CD4-positive, alpha-beta T cell treated with Interferon gamma for 1 hour (primary cell): ENCODE data around the gene GPC3.
"Not testable (repeated sequence)": the region's sequence is repeated elsewhere in the genome, so short reads cannot be mapped to it uniquely, and the experiment has no call there.

Experiments
- DNase-seq: peaks from one replicate; pipeline ENCODE4 v3.0.0-alpha.2; 2020

GPC3 gene

DNA sequence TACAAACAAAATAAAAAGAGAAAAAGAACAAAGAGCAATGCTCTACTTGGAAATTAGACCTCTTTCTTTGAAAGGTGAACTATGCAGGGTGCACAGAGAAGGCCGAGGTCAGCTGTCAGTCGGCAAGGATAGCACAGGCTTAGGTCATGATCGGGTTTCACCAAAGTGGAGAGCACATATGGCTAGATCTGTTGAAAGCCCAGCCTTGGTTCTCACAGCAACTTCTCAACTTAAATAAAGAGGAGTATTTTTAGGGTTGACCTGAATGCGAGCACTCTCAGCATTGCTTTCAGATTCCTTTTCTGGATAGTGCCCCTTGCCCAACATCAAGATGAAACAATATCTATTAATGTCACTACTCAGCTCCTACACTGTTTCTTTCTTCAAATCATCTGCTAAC, 447.2 kb downstream of the GPC3 start:
- DNase-seq = no peak

DNA sequence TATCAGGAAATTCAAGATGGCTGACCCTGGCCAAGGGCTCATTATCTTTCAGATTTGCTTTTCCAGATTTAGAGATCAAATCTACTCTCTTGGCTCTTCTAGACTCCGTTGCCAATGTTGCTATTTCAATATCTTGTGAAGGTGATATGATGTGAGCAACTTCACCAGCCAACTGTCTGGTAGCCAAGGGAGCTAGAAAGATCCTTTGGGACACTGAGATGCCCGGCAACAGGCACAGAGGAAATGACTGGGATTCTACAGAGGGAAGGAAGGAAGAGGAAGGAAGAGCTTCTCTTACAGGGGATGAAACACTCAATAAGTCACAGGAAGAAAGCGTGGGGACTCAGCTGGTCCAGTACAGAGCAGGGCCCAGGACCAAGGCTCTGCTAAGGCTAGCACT, 448.3 kb downstream of the GPC3 start:
- DNase-seq = no peak

DNA sequence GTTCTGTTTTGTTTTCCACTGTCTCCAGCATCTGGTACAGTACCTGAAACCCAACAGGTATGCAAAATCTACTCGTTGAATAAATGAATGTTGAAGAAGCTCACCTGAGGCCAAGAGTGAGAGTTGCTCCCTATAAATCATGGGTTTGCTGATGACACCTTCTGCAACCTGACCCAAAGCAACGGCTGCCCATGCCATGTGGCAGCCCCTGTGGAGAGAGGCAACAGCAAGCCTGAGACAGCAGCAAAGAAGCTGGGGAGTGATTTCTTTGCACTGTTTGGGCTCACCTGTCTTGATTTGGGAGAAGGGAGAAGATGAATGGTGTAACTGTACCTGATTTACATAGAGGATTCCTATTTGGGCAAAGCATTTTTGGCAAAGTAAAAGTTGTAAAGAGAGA, 450.3 kb downstream of the GPC3 start:
- no peak for DNase-seq

DNA sequence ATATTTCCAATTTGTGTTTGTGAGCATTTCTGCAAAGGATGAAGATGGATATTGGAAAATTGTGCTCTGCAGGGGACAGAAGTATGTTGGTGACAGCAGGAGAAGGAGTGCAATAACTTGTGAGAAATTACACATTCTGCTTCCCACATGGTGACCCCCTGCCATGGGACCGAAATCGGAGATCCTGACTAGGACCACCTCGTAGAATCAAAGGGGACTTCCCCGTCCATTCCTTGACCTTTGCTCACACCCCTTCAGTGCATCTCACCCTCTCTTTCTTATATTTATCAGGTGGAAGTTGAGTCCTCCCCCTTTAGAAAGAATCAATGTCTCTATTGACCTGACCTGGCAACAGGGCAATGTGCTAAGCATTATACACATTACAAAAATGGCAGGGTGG, 451.2 kb downstream of the GPC3 start:
- no peak for DNase-seq

DNA sequence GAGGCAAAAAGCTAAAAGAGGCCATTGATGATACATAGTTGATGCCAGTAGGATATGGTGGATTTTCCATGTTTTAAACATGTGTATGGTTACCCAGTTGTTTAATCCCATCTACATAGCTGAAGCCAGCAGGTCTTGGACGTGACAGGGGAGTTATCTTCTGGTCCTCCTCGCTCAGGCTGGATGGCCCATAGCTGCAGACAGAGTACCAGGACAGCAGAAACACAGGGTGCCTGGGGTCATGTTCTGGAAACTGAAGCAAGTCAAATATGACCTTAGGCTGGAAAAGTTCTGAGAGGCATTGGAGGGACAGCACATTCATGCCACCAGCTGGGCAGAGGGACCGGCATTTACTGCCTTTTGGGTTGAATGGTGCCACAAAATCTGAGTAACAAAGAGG, 452.1 kb downstream of the GPC3 start:
- DNase-seq = no peak

DNA sequence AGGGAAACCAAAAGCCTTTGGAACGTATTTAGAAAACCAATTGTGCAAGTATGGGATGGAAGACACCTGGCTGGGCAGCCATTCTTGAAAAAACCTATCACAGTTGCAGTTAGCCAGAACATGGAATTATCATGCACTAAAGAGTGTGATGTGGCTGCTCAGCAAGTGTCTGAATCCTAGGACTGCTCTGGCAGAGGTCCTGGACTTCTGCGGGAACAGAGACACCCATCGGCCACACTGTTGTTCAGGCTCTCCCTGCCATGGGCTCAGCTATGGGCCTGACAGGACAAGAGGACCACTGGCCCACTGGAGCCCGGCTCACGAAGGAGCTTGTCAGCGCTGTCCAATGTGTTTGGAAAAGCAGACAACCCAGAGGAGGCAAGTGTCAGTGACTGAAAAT, 454.4 kb downstream of the GPC3 start:
- no peak for DNase-seq

DNA sequence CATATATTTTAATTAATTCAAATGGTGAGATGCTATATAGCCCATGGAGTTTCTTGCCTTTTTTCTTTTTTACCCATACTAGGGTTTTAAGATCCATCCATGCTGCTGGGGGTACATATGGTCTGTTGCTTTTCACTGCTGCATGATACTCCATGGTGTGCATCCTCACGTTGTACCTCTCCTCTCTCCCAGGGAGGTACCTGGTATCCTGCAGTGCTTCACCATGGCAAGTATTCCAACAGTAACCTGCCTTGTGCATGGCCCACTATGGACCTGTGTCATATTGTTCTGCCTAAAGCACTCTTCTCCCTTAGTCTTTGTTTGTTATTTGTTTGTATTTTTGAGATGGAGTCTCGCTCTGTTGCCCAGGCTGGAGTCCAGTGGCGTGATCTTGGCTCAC, 455.8 kb downstream of the GPC3 start:
- DNase-seq = no peak

DNA sequence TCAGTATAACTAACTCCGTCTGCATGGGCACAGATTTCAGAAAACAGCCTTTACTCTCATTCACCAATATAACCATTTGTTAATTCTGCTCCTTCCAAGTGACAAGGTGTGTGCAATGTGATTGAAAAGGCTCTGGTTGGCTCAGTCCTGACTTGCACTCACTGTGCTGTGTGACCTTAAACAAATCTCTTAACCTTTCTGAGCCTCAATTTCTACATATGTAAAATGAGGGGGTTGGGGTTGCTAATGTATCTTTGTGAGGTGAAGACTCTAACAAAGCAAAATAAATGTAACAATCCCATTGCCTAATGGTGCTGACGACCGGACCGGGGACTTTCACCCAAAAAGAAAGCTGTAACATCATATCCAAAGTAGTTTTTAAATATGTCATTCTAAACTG, 457.6 kb downstream of the GPC3 start:
- no peak for DNase-seq

DNA sequence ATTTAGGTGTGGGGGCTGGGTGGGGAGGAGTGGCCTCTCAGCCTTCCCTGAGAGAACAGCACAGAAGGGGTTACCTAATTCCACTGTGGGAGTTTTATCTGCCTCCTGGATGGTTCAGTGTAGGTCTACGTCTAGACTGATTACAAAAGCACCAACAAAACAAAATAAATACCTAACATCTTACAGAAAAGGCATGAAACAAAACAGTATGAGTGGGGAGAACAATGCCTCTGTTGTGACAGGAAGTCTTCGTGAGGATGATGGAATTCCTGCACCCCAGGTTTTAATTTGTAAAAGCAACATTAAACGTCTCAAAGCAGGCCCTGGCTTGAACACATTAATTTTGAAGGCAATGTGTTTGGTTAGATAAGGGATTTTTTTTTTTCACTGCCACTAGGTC, 458.0 kb downstream of the GPC3 start:
- no peak for DNase-seq

DNA sequence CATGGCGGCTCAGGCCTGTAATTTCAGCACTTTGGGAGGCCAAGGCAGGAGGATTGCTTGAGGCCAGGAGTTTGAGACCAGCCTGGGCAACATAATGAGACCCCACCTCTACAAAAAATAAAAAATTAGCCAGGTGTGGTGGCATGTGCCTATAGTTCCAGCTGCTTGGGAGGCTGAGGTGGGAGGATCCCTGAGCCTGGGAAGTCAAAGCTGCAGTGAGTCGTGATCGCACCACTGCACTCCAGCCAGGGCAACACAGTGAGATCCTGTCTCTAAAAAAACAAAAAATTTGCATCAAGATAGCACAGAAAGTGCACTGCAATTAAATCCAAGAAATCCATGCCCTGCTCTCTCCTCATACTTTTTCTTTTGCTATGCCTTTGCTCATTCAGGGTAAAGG, 458.6 kb downstream of the GPC3 start:
- DNase-seq = not testable (repeated sequence)

DNA sequence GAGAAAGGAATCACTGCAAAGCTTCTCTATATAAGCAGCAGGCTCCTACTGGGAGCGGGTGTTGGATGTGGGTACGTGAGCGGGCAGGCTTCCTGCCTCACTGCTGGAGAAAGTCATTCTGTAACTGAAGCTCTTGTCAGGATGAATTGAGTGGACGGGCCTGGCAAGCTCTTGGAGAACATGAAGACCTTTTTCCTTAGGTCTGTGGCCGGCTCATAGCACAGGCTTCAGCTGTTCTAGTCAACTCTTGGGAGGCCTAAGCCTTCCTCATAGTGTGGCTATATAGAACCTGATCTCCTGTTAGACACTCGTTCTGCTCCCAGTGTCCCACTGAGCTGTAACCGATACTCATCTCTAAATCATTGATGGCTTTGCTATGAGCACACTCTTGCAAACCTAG, 461.9 kb downstream of the GPC3 start:
- no peak for DNase-seq

DNA sequence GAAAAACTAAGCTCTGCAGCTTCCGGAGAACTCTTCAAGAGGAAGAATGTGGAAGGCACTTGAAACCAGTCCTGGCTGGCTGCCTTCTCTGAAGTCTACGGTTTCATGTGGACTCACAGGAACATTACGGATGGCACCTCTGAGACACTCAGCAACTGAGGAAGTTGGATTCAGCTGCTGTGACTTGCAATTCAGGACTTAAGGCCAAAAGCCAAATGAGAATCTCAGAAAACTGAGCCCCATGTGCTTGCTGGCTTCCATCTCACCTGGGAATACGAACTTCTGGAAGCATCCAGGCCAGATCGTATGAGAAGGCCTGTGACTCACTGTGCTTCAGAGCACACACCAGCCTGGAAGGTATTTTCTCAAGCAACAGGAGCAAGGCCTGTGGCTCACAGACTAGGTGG, 462.3 kb downstream of the GPC3 start:
- no peak for DNase-seq

DNA sequence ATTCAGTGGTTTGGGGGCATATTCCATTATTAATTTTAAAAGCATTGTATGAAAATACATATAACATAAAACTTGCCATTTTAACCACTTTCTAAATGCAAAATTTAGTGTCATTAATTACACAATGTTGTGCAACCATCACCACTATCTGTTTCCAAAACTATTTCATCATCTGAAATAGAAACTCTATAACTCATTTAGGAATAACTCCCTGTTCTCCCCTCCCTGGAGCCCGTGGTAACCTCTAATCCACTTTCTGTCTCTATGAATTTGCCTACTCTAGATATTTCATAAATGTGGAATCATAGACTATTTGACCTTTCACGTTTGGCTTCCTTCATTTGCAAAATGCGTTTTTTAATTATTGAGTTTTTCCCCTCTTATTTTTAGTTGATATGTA, 468.7 kb downstream of the GPC3 start:
- no peak for DNase-seq

DNA sequence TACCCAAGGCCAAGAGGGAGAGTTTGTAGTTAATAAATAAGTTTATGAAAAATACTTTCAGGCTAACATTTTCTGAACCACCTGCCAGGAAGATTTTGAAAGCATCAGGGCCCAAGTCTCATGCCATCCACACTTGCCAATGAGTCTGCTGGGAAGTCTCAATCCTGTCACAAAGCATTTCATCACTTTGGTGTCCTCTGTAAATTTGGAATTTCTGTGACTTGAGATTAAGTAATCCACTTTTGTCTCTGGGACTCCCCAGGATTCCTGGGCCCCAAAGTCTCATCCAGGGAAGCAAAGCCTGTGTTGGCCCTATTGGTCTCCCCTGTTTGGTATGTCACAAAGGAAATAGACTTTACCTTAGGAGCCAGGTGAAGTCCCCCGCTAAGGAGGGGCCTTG, 470.9 kb downstream of the GPC3 start:
- no peak for DNase-seq

DNA sequence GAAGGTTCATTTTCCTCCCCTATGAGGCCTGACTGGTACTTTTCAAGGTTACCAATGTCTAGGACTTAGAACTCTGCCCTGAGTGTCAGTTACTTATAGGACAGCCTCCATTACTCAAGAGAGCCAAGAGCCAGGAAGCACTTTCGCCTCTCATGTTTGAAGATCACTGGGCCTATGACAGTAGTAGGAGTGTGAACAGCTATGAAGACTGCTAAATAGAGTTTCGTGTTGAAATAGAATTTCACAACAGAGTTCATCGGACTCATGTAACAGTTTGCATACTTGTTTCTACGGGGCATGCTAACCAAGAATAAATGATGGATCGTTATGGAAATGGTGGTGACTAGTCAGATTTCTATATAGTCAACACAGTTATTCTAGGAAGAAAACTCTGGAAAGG, 472.3 kb downstream of the GPC3 start:
- no peak for DNase-seq

DNA sequence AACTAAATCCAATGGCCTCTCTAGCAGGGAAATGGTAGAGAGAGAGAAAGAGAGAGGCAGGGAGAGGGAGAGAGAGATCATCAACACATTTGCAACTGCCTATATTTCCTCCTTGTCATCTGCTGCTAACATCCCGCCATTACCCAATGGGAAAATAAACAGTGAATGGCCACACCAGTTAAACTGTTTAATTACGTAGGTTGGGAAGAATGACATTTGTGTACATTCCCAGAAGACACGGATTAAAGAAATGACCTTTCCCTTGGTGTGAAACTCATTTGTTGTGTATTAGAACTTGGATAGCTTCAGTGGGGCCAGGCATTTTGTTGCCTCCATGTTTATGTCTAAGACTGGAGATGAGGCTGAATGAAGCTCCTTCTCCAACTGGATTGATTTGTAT, 474.4 kb downstream of the GPC3 start:
- no peak for DNase-seq

DNA sequence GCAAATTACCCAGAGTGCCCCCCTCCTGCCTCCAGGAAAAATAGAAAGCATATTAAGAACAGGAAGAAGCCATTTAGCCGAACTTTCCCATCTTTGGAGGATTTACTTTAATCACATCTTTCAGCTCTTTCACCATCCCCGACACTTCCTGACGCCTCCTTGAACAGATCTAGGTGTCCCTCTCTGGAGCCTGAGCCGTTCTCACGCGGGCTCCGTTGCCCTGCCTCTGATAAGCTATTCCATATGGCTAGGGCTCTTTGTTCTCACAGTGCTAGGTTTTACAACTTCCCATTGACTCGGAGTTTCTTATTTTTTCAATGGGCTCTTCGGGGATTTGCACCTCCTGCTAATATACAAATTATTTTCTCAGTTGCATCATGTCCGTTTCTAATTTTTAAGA, 488.0 kb downstream of the GPC3 start:
- no peak for DNase-seq

DNA sequence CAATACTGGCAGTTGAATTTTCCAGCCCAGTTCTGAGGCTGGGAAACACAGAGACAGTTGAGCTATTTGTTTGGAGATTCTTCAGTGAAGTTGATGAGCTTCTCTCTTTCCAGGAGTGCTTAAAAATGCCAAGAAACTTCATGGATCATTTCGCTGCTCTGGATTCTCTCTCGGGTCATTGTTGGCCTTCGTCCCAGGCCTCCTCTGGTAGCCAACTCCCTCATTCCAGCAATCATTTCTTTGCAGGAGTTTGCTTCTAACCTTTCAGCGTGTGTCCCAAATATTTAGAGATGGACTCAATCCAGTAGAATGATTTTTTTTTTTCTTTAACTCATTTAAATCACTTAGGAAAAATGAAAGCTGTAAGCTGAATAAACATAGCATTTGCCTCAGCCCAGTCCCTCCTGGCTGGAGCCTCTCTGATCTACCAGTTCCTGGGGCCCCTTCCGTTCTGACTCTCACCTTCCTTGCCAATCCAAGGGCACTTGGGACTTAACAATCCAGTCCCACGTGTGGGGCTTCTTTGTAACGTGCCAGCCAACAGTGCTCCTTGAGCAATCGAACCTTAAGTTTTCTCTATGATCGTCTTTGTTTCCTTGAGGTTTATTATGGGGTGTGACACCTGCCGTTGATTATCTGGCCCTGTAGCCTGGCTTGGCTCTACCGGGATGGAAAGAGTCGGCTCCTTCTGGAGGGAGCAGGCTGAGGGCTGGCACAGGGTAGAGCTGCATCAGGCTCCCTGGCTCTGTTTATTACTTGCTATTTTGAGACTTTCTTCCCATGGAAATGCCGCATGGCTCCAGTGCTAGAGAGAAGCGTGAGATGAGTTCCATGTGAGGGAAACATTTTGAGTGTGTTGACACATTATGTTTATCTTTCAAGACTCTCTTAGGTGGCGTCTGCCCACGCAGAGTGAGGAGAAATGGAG, 489.7 kb downstream of the GPC3 start:
- no peak for DNase-seq

DNA sequence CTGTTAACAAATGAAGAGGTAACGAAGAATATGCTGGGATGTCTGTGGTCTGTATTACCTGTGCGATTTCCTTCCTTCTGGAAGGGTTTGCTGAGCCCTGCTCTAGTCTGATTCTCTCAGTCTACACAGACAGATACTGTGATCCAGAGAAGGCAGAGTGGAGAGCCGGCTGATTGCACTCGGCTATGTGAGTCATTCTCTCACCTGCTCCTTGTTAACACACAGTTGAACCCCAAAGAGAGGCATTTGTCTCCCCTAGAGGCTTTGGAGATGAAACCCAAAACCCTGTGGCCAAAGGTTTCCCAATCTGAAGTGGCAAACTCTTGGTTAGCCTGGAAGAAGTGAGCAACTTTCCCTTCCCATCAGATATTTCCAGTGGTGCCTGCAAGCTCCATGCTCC, 492.0 kb downstream of the GPC3 start:
- DNase-seq = no peak

DNA sequence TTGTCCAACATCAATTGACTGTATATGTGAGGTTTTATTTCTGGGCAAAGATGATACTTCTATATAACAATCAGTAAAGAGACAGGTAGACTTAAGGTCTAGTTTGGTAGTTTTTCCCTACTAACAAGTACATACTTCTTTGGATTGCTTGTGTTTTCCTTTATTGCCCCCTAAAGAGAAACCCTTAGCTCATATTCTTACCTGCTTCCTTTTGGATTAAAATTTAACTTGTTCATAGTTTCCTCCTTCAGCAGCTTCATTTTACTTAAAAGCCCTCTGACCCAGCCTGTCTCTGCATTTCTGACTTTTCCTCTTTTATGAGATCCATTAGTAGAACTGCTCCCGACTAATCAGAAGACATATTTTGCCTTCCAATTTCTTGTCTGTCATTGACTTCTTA, 494.4 kb downstream of the GPC3 start:
- no peak for DNase-seq
